HTR-8/SVneo (cell line): ENCODE measurements around the gene SHC4.
"Not testable (repeated sequence)": the region's sequence is repeated elsewhere in the genome, so short reads cannot be mapped to it uniquely, and the experiment has no call there.

Source experiments
- DNase-seq: peaks from one replicate; pipeline ENCODE4 v3.0.0; 2011; ENCODE audit warnings: low spot score, mixed read lengths; ENCODE audit not compliant: insufficient read length
- FAIRE-seq: peaks from 2 replicates; lab custom pipeline; 2011; peaks lifted over from hg19 to GRCh38; lab: Jason Lieb, UNC

Gene SHC4

DNA sequence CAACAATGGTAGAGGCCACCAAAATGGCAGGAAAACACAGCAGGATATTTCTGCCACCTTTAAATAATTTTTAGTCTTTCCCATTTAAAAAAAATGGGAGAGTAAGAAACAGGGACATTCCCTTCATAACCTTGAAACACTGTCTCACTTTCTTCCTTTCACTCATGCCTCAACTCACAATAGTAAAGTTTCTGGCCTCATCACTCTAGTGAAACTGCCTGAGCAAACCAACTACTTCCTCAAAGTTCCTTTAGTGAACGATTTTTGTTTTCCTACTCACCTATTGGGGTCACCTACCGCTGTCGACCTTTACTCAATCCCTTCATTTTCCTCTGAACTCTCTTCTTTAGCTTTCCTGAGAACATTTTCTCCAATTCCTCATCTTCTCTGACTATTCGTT is 33.0 kb downstream of the SHC4 start:
- DNase-seq: no peak
- no peak for FAIRE-seq

DNA sequence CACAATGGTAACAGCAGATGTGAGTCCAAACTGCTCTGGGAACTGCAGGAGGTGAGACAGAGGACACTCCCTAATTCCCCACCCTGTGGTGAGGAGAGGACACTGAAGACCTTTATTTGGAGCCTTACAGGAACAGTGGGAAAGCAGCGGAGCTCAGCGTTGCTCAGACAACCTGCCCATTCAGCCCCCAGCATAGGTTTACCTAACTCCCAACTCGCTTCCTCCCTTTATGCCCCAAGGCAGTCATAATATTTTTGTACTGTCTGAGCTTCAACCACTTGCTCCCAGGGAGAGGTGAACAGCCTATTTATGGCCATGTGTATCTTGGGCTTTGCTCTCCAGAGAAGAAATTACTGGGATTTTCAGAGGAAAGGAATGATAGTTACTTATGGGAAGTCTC is 34.1 kb downstream of the SHC4 start:
- FAIRE-seq (no peak), DNase-seq (no peak)

DNA sequence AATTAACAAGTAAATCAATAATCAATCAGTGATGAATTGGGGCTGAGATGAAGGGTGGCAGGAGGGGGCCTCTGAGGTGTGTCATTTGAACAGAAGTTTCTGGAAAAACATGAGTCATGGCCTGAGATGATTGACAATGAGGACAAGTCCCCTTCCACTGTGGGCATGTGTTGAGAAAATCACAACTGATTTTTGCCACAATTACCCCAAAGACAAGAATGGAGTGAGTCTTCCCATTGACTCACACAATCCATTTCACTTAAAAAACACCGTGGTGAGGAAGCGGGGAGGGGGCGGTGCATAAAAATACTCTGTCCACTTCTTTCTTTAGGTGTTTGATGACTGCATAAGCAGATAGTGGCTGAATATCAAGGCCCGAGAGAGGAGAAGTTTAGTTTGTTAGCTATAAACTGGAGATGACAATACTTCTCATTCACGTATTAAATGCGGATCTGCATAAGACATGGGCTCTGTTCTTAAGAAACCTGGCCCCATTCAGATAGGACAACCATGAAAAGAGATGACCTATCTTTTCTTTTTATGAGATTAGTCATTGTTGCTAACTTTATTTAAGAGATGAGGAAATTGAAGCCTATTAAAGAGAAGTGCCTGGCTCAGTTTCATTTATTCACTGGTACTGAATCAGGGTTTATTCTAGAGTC is 34.7 kb downstream of the SHC4 start:
- no peak for FAIRE-seq

DNA sequence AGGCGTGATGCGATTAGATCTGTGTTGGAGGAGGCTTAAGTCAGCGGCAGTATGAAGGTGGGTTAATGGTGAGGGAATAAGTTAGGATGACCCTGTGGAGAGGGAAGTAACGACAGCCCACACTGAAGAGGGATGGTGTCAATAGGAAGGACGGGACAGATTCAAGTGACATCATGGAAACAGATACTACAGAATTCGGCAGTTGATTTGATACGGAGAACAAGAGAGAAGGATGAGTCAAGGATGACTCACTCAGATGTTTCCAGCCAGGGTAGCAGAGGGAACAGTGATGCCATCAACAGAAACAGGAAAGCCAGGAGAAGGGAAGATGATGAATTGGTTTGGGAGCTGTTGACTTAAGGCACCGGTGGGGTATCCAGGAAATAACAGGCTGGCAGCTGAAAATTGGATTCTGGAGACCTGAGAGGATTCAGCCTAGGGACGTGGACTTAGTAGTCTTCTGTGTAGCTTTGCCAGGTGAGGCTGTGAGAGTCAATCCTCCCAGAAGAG is 38.0 kb downstream of the SHC4 start:
- DNase-seq (peak; percentile 77), FAIRE-seq (peak; percentile 91)

More for the DNA sequence above, 34.7 kb downstream of the SHC4 start:
- no peak for DNase-seq

DNA sequence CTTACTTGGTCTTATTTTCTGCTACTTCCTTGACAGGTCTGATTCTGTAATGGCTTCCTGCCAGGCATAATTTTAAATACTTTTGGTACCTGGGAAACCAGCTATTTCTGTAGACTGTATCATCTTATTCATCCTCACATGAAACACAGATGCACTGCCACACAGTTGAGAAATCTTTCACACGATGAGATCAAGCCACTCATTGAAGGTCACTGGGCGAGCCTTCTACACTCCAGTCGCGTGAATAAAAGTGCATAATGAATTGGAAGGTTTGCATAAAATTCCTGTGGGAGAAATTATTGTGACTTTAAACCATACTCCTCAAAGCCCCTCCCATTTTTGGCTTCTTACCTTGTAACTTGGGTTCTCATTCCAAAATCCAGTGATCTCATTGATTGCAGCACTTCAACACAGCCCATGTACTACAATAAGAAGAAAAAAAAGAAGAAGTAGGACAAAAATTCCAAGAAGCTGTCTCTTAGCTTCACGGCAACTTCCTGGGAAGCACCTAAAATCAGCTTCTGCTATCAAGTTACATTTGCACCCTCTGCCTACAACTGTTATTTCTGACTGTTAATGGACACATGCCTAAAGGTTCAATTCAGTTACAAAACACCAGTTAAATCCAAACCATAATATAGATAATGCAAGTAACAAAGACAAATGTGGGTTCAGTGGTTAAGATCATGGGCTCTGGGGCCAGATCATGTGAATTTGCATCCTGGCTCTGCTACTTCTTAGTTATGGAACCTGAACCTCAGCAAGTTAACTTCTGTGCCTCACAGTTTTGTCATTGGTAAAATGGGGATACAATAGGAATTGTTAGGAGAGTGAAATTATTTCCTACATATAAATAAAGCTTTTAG is 39.0 kb downstream of the SHC4 start:
- FAIRE-seq (no peak), DNase-seq (no peak)

DNA sequence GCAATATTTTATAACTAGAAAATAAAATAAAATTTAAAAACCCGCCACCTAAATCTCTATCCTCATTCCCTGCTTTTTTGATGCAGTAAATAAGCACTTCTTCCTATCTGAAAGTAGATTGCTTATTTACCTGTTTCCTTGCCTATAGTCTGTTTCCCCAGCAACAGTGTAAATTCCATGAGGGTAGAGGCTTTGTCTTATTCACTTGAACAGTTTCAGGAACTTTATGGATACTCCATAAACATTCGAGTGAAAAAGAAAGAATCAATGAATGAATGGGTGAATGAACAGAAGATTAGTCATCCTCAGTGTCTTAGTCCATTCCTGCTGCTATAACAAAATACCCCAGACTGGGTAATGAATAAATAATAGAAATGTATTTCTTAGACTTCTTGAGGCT is 41.7 kb downstream of the SHC4 start:
- no peak for DNase-seq

DNA sequence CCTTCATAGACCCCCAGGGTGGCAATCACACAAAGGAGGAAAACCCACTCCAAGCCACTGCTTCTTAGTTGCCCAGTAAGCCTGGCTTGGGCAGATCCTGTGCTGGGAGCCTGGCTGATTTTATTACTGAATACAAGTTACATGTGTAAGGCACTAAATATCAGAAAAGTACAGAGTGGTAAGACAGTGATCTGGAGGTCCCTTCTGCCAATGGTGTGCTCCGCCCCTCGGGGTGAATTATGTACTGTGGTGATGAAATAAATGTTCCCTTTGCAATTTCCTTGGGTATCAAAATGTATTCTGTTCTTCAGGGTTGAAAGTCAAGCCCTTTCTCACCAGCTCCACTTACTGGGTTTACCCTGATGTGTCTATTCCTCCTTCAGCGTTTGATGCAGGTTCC is 47.0 kb downstream of the SHC4 start:
- no peak for FAIRE-seq
- DNase-seq: no peak

More for the DNA sequence above, 41.7 kb downstream of the SHC4 start:
- FAIRE-seq: no peak

DNA sequence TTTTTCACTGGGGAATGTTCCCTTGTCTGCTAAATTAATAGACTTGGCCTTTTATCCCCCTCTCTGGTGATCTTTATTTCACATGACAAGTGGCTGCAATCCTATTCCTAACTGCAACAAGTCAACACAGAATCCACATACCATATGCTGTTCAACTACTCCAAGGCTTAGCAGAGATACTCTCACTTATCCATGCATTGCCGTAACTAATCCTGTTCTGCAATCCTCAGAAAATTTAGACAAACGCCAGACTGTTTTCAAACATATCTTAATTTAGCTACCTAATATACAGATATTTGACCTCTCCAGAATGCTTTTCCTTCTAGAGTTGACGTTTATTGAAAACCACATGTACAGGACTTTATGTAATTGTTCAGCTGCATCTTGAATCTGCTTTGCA is 47.9 kb downstream of the SHC4 start:
- FAIRE-seq (no peak), DNase-seq (no peak)

DNA sequence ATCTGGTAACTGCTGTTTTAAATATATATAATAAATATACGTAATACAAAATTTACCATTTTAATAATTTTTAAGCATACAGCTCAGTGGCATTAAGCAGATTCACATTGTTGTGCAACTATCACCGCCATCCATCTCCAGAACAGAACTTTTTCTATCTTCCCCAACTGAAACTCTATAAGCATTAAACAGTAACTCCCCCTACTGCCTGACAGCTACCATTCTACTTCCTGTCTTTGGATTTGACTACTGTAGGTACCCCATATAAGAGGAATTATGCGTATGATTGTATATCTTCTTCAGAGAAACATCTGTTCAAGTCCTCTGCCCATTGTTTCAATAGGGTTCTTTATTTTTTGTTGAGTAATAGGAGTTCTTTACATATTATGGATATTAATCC is 49.0 kb downstream of the SHC4 start:
- DNase-seq: no peak
- FAIRE-seq: no peak

DNA sequence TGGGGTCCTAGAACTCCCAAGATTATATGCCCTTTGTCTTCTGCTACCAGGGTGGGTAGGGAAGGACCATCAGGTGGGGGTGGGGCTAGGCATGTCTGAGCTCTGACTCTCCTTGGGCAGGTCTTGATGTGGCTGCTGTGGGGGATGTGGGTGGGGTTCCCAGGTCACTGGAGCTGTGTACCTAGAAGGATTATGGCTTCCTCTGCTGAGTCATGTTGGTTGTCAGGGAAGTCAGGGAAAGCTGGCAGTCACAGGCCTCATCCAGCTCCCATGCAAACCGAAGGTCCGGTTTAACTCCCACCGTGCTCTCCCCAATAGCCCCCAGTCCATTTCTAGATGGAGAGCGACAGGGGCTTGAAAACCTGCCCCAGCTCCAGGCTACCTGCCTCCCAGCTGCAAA is 50.6 kb downstream of the SHC4 start:
- FAIRE-seq (no peak), DNase-seq (no peak)

DNA sequence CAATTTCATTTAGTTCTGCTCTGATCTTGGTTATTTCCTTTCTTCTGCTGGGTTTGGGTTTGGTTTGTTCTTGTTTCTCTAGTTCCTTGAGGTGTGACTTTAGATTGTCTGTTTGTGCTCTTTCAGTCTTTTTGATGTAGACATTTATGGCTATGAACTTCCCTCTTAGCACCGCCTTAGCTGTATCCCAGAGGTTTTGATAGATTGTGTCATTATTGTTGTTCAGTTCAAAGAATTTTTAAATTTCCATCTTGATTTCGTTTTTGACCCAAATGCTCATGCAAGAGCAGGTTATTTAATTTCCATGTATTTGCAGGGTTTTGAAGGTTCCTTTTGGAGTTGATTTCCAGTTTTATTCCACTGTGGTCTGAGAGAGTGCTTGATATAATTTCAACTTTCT is 53.2 kb downstream of the SHC4 start:
- FAIRE-seq, DNase-seq: not testable (repeated sequence)

DNA sequence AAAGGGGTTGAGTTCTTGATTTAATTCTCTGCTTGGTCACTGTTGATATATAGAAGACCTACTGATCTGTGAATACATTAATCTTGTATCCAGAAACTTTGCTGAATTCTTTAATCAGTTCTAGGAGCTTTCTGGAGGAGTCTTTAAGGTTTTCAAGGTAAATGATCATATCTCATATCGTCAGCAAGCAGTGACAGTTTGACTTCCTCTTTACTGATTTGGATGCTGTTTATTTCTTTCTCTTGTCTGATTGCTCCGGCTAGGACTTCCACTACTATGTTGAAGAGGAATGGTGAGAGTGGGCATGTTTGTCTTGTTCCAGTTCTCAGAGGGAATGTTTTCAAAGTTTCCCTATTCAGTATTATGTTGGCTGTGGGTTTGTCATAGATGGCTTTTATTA is 54.4 kb downstream of the SHC4 start:
- not testable (repeated sequence) for FAIRE-seq, DNase-seq

DNA sequence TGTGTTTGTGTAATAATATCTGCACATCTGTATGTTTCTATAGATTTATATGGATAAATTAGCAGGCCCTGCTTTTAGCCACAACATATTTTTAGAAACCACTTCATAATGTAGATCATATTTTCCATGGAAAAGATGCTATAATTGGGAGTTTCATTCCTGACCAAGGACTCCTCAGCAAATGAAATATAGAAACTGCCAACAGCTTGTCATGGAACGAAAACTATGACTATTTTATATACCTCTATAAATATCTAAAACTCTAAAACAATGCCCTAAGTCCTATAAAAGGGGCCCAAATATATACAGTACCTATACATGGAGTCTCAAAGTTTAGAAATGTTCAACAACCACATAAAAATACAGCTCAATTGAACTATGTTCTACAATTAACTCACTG is 57.9 kb downstream of the SHC4 start:
- FAIRE-seq (no peak), DNase-seq (no peak)

DNA sequence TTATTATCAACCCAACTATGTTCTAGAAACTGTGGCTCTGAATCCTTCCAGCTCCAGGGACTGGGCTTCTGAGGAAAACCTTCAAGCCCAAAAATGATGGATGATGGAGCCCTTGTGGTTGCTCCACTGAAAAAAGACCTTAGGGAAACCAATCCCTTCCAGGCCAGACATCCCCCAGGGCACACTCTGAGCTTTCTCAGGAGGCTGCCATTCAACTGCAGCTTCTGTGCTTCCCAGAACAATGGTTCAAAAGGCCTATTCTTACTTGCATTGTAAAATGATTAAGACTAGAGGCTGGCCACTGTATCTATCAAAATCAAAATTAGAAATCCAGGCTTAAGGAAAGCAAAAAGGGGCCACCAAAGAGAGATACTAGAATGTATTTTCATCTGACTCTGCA is 58.5 kb downstream of the SHC4 start:
- no peak for DNase-seq
- no peak for FAIRE-seq

DNA sequence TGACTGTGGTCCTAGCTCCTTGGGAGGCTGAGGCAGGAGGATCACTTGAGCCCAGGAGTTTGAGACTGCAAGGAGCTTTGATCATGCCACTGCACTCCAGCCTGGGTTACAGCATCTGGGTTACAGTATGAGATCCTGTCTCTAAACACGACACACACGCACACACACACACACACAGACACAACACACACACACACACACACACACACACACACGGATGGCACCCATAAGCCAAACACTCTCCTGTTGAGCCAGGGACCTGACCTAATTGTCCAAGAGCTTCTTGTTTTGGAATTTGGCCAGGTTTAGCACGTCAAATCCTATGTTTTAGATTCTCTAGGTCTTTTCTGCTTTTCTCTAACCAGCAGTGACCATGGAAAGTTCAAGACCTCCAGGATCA is 59.0 kb downstream of the SHC4 start:
- FAIRE-seq: no peak
- no peak for DNase-seq

DNA sequence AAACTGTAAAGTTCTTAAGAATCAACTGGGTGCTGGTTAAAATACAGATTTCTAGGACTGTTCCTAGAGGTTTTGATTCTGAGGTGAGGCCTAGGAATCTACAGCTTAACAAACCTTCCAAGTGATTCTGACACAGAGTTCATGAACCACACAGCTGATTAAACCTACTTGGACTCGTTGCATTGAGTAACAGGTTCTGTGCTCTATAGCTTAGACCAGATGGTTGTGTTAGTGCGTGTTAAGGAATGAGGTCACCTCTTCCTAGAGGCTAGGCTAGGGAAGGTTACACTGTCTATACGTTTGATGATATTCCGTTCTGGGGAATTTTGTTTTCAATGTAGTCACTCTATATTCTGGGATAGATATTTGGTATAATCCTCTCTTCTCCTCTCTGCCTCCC is 63.9 kb downstream of the SHC4 start:
- DNase-seq (no peak), FAIRE-seq (no peak)

DNA sequence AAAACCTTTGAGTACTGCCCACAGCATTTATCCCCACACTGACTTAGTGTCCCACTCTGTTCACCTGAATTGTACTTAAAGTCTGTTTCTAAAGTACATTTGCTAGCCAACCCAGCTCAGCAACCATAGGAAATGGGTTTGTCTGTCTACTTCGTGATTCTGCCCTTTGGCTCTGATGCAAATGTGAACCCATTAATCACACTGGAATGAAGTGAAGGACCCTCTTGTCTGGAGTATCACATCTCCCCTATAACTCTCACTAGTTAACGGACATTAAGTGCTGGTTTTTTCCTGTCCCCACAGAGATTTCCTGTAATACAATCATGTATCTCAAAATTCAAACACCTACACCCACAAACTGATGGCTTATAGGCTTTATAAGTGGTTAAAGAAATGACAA is 65.3 kb downstream of the SHC4 start:
- FAIRE-seq: no peak
- no peak for DNase-seq

DNA sequence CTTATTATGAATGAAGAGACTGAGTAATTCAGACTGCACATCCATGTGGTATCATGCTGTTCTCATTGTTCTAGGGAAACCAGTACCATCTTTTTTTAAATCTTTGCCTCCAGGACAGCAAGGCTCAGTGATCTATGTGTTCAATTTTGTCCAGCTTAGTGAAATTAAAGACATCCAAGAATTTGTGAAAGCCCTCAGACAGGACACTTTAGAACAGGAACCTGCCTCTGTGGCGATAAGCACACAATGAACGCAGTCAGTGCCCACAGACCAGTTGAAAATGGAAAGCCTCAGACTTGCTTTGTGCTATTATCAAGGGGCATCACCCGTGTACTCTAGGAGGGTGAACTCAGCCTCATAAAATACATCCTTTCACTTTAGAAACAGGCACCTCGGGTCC is 65.7 kb downstream of the SHC4 start:
- FAIRE-seq (no peak), DNase-seq (no peak)

DNA sequence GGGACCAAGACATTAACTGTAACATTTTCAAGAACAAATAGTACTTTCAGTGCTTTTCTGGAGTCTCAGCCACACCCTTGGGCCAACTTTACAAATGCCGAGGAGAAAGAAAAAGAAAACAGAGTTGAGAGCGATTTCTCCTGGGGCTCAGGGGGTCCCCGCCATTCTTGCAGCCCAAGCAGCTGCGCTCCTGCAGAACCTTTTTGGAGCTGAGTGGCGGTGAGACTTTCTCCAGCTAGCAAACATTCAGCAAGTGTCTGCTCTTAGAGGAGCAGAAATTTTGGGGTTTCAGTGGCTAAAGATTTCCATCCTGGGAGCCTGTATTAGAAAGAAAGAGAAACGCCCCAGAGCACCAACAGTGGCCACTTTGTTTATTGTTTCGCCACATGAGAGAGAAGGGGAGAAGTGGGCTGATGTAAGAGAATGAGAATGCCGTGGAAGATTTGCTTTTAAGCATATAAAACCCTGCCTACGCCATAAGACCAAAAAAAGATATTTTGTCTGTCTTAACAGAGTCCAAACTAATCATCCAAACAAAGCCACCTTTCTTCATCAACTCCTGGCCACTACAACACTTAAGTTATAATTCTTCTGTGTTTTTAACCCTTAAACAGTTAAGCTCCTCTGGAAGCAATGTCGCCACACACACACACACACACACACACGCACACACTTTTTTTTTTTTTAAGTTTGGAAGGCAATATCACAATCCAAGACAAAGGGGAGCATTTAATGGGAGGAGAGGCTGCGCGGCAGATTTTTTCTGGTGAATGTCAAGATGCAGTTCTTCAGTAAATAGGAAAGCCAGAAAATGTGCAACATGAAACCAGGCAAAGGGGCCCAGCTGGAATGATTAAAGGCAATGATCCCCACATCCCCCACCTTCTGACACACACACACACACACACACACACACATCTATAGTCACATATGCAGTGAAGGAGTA is 66.6 kb downstream of the SHC4 start:
- no peak for DNase-seq

DNA sequence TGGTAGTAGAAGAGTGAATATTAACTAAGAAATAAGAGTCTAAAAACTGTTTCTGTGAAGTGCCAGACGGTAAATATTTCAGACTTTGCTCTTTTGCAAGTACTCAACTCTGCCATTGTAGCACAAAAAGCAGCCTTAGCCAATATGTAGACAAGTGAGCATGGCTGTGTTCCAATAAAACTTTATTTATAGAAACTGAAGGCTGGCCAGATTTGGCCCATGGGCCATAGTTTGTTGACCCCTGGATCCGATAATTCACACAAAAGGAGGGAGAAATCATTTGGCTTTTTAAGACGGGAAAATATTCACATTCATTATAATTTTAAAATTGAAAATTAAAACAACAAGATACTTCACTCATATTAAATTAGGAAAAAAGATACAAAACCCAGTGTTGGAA is 70.4 kb downstream of the SHC4 start:
- FAIRE-seq: no peak

More for the DNA sequence above, 66.6 kb downstream of the SHC4 start:
- no peak for FAIRE-seq

More for the DNA sequence above, 70.4 kb downstream of the SHC4 start:
- DNase-seq: no peak
